Non-pigmented ciliary epithelial cell (primary cell): Measurements from ENCODE around the gene SPATA21.

ENCODE experiments used
- DNase-seq: peaks from one replicate; pipeline ENCODE4 v3.0.0-alpha.2; 2010; ENCODE audit warnings: low read depth

The SPATA21 gene

GRCh38 chr1:16451841-16452528 lies 14.8 kb upstream of the SPATA21 start:
- DNase-seq: no peak

GRCh38 chr1:16450863-16451481 lies 13.7 kb upstream of the SPATA21 start:
- DNase-seq: no peak

DNA sequence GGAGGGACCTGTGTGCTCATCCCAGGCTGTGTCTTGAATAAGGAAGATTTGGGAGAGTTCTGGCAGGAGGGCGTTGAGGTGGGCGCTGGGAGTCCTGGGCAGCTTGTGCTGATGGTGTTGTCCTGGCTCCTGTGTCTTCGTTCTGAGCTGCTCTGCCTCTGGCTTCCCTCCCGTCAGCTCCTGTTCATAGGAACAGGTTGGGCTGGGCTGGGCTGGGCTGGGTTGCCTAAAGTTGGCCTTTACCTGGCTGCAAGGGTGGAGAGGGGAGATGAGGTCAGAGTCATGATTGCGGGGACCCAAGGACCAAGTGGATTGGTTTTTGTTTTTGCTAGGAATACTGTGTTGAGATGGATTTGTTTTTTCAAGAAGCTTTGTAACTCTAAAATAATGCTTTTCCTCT lies 12.4 kb upstream of the SPATA21 start:
- DNase-seq: no peak

DNA sequence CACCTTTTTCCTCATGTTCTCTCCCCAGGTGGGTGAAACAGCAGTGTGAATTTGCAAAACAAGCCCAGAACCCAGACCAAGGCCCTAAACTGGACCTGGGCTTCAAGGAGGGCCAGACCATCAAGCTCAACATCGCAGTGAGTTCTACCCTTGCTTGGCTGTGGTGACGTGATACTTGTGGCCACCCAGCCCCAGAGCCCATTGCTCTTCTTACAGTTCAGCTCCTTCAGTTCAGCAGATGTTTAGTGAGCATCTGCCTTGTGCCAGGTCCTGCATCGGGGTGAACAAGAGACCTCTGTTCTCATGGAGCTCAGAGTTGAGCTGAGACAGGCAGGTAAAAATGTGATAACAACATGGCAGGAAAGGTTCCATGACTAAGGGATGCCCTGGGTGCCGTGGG lies 11.8 kb upstream of the SPATA21 start:
- DNase-seq: no peak

DNA sequence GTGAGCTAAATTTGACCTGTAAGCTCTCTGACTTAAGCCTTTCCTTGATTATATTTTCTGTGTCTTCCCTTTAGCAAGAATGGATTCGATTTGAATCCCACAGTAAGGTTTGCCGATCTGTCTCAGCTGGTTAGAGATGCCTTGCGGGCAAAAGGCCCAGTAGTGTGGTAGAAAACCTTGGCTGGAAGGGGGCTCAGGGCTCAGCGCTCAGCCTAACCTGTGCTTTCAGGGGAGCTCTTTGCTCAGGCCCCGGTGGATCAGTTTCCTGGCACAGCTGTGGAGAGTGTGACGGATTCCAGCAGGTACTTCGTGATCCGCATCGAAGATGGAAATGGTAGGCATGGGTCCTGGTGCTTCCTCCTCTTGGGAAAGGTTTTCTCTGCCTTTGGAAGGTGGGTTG lies 10.4 kb upstream of the SPATA21 start:
- DNase-seq: no peak

- no peak for DNase-seq
These were observed 8.9 kb upstream of the SPATA21 start for GRCh38 chr1:16446116-16446515.

DNA sequence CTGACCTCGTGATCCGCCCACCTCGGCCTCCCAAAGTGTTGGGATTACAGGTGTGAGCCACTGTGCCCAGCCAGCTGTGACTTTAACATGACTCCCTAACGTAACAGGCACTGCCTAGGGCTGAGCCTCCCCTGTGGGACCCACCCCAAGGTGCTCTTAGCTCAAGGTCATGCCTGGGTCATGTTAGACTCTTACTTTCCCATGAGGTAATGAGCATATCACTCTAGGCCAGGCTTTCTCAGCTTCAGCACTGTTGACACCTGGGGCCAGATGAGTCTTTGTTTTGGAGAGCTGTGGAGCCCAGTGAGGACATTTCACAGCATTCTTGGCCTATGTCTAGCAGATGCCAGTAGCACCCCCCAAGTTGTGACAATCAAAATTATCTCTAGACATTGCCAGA lies 7.8 kb upstream of the SPATA21 start:
- no peak for DNase-seq

DNA sequence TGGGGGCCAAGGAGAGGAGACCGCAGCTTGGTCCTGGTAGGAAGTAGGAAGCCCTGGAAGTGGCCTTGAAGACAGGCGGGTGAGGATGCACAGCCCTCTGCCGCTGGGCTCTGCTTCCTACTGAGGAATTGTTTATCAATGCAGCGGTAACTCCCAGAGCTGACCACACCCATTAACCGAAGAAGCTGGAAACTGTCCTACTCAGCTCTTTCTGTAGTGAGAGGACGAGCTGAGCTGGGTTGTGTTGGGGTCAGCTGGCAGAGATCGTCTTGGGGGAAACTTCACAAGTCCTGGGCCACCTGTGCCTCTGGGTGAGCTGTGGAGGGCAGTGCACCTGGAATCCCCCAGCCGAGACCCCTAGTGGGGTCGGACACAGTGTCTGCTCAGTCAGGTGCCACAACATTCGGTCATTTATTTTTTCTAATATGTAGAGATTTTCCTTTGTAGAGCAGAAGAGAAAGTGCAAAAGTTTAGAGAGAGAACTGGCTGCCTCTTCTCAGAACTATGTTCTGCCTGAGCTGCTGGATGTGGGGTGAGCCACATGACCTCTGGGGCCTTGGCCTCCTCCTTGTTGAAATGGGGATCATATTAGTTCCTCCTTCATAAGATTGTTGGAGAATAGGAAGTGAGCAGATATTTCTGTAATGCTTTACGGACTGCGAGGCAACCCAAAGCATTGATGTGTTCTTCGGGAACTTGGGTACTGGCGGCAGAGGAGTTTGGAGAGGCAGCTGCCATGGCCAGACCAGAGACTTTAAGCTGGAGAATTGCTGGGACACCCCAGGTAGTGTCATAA lies 6.9 kb upstream of the SPATA21 start:
- no peak for DNase-seq

DNA sequence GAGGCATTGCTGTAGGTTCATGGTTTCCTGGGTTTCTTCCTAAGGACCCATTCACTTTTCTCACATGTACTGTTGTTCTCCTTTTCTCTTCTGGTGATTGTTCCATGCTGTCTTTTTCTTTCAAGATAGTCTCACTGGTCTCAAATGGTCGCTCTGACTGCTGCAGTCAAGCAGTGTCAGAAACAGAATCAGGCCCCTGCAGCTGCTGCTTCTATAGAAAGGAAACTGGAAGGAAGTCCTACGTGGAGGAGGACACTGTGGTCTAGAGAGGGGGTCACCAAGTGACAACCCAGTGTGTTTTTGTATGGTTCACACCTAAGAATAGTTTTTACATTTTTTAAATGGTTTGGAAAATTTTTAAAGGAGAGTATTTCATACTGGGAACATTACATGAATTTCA lies 5.7 kb upstream of the SPATA21 start:
- no peak for DNase-seq

DNA sequence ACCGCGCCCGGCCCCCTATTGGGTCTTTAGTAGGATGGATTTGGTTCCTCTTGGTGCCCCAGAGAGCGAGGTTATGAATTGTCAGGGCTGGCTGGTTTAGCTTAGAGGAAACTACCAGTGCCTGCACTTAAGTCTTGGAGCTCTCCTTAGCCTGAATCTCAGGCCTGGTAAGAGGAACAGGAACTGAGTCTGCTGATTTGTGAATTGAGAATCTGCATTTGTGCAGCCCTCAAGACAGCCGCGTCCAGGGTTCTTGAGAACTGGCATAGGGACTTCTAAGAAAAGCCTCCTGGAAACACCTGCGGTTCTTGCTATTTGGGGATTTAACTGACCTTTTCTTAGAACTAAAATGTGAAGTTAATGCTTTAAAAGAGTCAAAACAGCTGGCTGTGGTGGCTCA lies 5.0 kb upstream of the SPATA21 start:
- DNase-seq: no peak

DNA sequence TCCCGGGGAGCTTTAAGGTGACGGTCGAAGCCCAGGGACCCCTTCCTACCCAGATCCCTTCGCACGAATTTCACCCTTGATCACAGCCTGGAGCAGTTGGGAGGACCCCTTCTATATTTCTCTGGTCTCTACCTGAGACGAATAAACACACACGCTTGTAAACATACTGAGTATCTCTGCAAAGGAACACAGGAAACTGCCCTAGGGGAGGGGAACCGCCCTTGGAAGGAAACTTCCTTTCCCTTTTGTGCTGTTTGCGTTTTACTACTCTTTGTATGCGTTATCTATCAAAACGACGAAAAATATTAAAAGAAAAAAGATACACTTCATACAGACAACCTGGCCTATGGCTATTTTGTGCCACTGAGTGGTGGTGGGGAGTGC lies 4.0 kb upstream of the SPATA21 start:
- DNase-seq: no peak

- peak; percentile 66 for DNase-seq
These were observed 3.5 kb upstream of the SPATA21 start, which contains the start of gene NECAP2 for GRCh38 chr1:16440470-16441281. Gene NECAP2 (plus strand): TSS chr1:16440724. CDS start chr1:16440762, 38 bp downstream.

DNA sequence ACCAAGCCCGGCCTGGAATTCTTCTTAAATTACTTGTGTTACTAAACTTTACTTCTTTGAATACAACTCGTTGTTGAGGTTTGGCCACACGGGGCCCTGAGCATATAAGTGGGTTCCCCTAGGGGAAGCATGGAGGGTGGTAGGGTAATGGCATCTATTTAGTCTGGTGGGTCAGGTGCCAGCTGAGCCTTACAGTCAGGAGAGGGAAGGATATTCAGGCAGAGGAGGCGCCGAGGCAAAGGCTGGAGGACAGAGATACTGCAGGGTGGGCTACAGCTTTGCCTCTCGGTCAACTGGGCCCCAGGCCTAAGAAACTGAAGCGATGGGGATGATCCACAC lies 2.9 kb upstream of the SPATA21 start:
- DNase-seq: no peak

- no peak for DNase-seq
These were observed 1.7 kb upstream of the SPATA21 start for GRCh38 chr1:16438924-16439323.

GRCh38 chr1:16438516-16438915 lies 1.3 kb upstream of the SPATA21 start:
- no peak for DNase-seq

DNA sequence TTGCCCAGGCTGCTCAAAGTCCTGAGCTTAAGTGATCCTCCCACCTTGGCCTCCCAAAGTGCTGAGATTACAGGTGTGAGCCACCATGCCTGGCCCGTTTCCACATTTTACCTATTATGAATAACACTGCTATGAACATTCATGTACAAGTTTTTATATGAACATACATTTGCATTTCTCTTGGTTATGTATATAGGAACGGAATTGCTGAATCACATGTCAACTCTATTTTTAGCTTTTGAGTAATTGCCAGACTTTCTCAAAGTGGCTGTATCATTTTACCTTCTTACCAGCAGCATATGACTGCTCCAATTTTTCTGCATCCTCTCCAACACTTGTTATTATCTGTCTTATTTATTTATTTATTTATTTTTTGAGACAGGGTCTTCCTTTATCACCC lies 2.7 kb downstream of the SPATA21 start:
- no peak for DNase-seq

- no peak for DNase-seq
These were observed 3.2 kb downstream of the SPATA21 start for GRCh38 chr1:16434007-16434406.

GRCh38 chr1:16433030-16433429 lies 4.2 kb downstream of the SPATA21 start:
- no peak for DNase-seq

- no peak for DNase-seq
These were observed 6.6 kb downstream of the SPATA21 start for GRCh38 chr1:16430606-16431005.

DNA sequence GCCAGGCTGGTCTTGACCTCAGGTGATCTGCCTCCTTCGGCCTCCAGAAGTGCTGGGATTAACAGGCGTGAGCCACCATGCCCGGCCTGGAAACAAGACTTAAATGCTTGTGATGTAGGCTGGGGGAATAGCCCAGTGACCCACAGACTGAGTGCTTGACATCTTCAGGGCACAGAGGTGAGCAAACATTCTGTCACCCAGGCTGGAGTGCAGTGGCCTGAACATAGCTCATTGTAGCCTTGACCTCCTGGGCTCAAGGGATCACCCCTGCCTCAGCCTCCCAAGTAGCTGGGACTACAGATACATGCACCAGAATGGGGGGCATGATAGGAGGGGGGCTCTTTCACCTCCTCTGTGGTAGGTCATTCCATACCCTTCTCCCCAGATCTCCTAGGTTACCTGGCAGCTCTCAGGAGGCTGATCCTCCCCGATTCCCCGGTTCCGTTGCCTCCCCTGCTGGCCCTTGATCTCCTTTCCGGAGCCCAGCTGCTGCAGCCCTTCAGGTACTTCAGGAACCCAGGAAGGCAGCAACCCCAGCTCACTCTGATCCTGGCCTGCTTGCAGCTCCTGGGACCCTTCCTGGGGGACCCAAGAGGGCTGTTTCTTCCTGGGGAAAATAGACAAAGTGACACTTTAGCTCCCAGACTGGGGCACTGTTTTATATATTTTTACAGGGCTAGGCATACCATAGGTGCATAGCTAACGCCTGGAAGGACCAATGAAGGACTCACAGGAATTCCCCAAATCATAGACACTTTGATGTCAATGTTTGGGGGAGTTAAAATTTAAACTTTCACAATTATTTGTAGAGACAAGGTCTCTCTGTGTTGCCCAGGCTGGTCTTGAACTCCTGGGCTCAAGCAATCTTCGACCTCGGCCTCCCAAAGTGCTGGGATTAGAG lies 11.8 kb downstream of the SPATA21 start:
- DNase-seq: no peak

- DNase-seq: no peak
These were observed 15.2 kb downstream of the SPATA21 start for GRCh38 chr1:16422041-16422440.
